Hepatocyte (in vitro differentiated cells): ENCODE data around the gene SYNDIG1. TPM values are rescaled to one million over a fixed set of nuclear protein-coding genes. Genes with fewer than 3 reads are reported as not detected.

Source experiments
- DNase-seq: peaks from one replicate; pipeline ENCODE4 v3.0.0-alpha.2; 2016; ENCODE audit warnings: low spot score
- H2AFZ ChIP-seq: fragments of 200-600 bp; sonication (generic); 2 replicates; pipeline ENCODE4 v1.6.0; 2016; ENCODE audit warnings: antibody characterized with exemption, mild to moderate bottlenecking
- H3K27ac ChIP-seq: fragments of 200-600 bp; sonication (generic); 2 replicates; pipeline ENCODE4 v1.5.1; 2016; ENCODE audit warnings: mild to moderate bottlenecking
- H3K27me3 ChIP-seq: fragments of 200-600 bp; sonication (generic); 2 replicates; pipeline ENCODE4 v1.6.1; 2016
- H3K36me3 ChIP-seq: fragments of 200-600 bp; sonication (generic); replicated peaks from 2 replicates; pipeline ENCODE4 v1.5.1; 2016; ENCODE audit warnings: low read depth; ENCODE audit not compliant: insufficient read depth
- H3K4me1 ChIP-seq: fragments of 200-600 bp; sonication (generic); 2 replicates; pipeline ENCODE4 v1.5.1; 2016; ENCODE audit warnings: mild to moderate bottlenecking, moderate library complexity; ENCODE audit not compliant: insufficient read depth
- H3K4me2 ChIP-seq: fragments of 200-600 bp; sonication (generic); 2 replicates; pipeline ENCODE4 v1.6.0; 2016
- H3K4me3 ChIP-seq: fragments of 200-600 bp; sonication (generic); 2 replicates; pipeline ENCODE4 v1.5.1; 2016; ENCODE audit warnings: mild to moderate bottlenecking
- H3K79me2 ChIP-seq: fragments of 200-600 bp; sonication (generic); 2 replicates; pipeline ENCODE4 v1.6.0; 2017; ENCODE audit warnings: mild to moderate bottlenecking
- H3K9me2 ChIP-seq: fragments of 200-600 bp; sonication (generic); replicated peaks from 2 replicates; pipeline ENCODE4 v1.6.0; 2017; ENCODE audit warnings: mild to moderate bottlenecking; ENCODE audit not compliant: insufficient read depth
- H3K9me3 ChIP-seq: fragments of 200-600 bp; sonication (generic); 2 replicates; pipeline ENCODE4 v1.5.1; 2016; ENCODE audit warnings: low read depth, mild to moderate bottlenecking
- H4K20me1 ChIP-seq: fragments of 200-600 bp; sonication (generic); 2 replicates; pipeline ENCODE4 v1.6.0; 2016; ENCODE audit warnings: mild to moderate bottlenecking; ENCODE audit not compliant: insufficient read depth, poor library complexity, severe bottlenecking
- CTCF ChIP-seq: fragments of 200-600 bp; sonication (generic); IDR thresholded peaks from 2 replicates; pipeline ENCODE4 v1.5.1; 2016; ENCODE audit warnings: antibody characterized with exemption, mild to moderate bottlenecking; ENCODE audit not compliant: poor library complexity
- EZH2 ChIP-seq: fragments of 200-600 bp; sonication (generic); IDR thresholded peaks from 2 replicates; pipeline ENCODE4 v1.6.1; 2016; ENCODE audit warnings: antibody characterized with exemption, mild to moderate bottlenecking, borderline replicate concordance
- EZH2phosphoT487 ChIP-seq: fragments of 200-600 bp; sonication (generic); IDR thresholded peaks from one replicate; pipeline ENCODE4 v1.6.1; 2018; ENCODE audit warnings: antibody characterized with exemption, mild to moderate bottlenecking, low read depth, moderate library complexity; ENCODE audit not compliant: unreplicated experiment, severe bottlenecking
- WGBS: methylation state at CpG from one replicate; pipeline ENCODE4 v1.1.6; 2016; ENCODE audit warnings: low lambda C conversion rate; ENCODE audit errors: missing lambda C conversion rate; 5-methylcytosine and 5-hydroxymethylcytosine counted together
- polyA plus RNA-seq: library from polyadenylated mRNA; unstranded; fragments of >200 nt; fragmentation: Nextera tagmentation; extraction: Ambion mirVana; gene quantifications from 2 replicates; pipeline ENCODE4 v1.2.1, GENCODE V29; 2016
- total RNA-seq: library from RNA; depleted of rRNA; stranded (reverse); fragments of >200 nt; gene quantifications from 2 replicates; pipeline ENCODE4 v1.2.3, GENCODE V29; 2014

SYNDIG1 gene
- total and polyA plus RNA-seq, 2 experiments from 2014 or later = 1.5 to 2.3 TPM

GRCh38 chr20:24665741-24666191 is 196.3 kb downstream of the SYNDIG1 start:
- Histone ChIP-seq H3K27me3 (no peaks in the 10 kb centered on the region), H3K4me3 (no peak overlapping the region), H3K27ac (no peak overlapping the region), H4K20me1 (no peaks in the 10 kb centered on the region), H3K9me2 (no peaks in the 10 kb centered on the region), H3K4me1 (no peaks in the 10 kb centered on the region), H3K4me2 (no peak overlapping the region), H3K36me3 (no peaks in the 10 kb centered on the region), H3K9me3 (no peaks in the 10 kb centered on the region), H3K79me2 (no peaks in the 10 kb centered on the region), H2AFZ (no peak overlapping the region)
- TF ChIP-seq EZH2 = no peak
- TF ChIP-seq EZH2phosphoT487 = no peak
- no peak for TF ChIP-seq CTCF
- DNase-seq = no peak
- WGBS = 88% methylated on average over 15 of the region's 15 CpGs

- Histone ChIP-seq H4K20me1 (no peaks in the 10 kb centered on the region), H2AFZ (no peak overlapping the region), H3K36me3 (no peaks in the 10 kb centered on the region), H3K9me2 (no peaks in the 10 kb centered on the region), H3K27me3 (no peaks in the 10 kb centered on the region), H3K4me3 (no peak overlapping the region), H3K4me1 (no peaks in the 10 kb centered on the region), H3K4me2 (no peak overlapping the region), H3K9me3 (no peaks in the 10 kb centered on the region), H3K27ac (no peak overlapping the region), H3K79me2 (no peaks in the 10 kb centered on the region)
- WGBS = 87% methylated on average over 7 of the region's 7 CpGs
- TF ChIP-seq CTCF = no peak
- TF ChIP-seq EZH2phosphoT487 = no peak
- TF ChIP-seq EZH2 = no peak
- no peak for DNase-seq
Measured at GRCh38 chr20:24667689-24668383, 198.4 kb downstream of the SYNDIG1 start.

GRCh38 chr20:24668384-24668702 is 198.9 kb downstream of the SYNDIG1 start:
- Histone ChIP-seq H3K9me3 (no peaks in the 10 kb centered on the region), H3K36me3 (no peaks in the 10 kb centered on the region), H3K4me2 (no peak overlapping the region), H3K27ac (no peak overlapping the region), H2AFZ (no peak overlapping the region), H3K4me1 (no peaks in the 10 kb centered on the region), H3K9me2 (no peaks in the 10 kb centered on the region), H4K20me1 (no peaks in the 10 kb centered on the region), H3K27me3 (no peaks in the 10 kb centered on the region), H3K4me3 (no peak overlapping the region), H3K79me2 (no peaks in the 10 kb centered on the region)
- no peak for DNase-seq
- TF ChIP-seq EZH2 = no peak
- no peak for TF ChIP-seq CTCF
- no peak for TF ChIP-seq EZH2phosphoT487
- WGBS = 90% methylated on average over 4 of the region's 9 CpGs
